GM12878 (cell line): Measurements from ENCODE around the gene MAST2. TPM values are rescaled to one million over a fixed set of nuclear protein-coding genes. Genes with fewer than 3 reads are reported as not detected.
"Not testable (repeated sequence)": the region's sequence is repeated elsewhere in the genome, so short reads cannot be mapped to it uniquely, and the experiment has no call there.

Source experiments
- ATAC-seq: fragments of 200-7000 bp; cut with Tn5 transposase; 3 replicates; pipeline ENCODE4 v1.9.1; 2020; ENCODE audit warnings: mild to moderate bottlenecking, moderate library complexity
- BruUV-seq: library from RNA; stranded (reverse); fragments of 400-500 nt; replicated peaks from 2 replicates; lab custom pipeline; 2021; lab: Mats Ljungman, UMichigan
- CTCF ChIA-PET: fragments of 300-600 bp; sonication (Branson Sonifier 250); formaldehyde crosslinking; extraction: SDS; loops from one replicate; lab custom pipeline; 2021; ENCODE audit warnings: inconsistent platforms; lab: Yijun Ruan, JAX
- POLR2A ChIA-PET: fragments of 350-600 bp; formaldehyde crosslinking; extraction: SDS; loops from one replicate; lab custom pipeline; 2021; ENCODE audit warnings: inconsistent platforms; lab: Charles Lee
- RAD21 ChIA-PET: fragments of 300-600 bp; sonication (Branson Sonifier 250); formaldehyde crosslinking; loops from one replicate; lab custom pipeline; 2023; ENCODE audit warnings: antibody characterized with exemption; ENCODE audit not compliant: unreplicated experiment; lab: Charles Lee
- SMC1A ChIA-PET: fragments of 300-600 bp; sonication (Branson Sonifier 250); formaldehyde crosslinking; loops from one replicate; lab custom pipeline; 2023; ENCODE audit not compliant: unreplicated experiment, uncharacterized antibody; lab: Charles Lee
- DNase-seq: peaks from one replicate; pipeline ENCODE4 v3.0.0-alpha.2; 2011; ENCODE audit warnings: low read depth, low spot score
- FAIRE-seq: peaks from 3 replicates; lab custom pipeline; 2011; peaks lifted over from hg19 to GRCh38; lab: Jason Lieb, UNC
- H2AFZ ChIP-seq: 2 replicates; pipeline ENCODE4 v1.6.0; 2011; ENCODE audit warnings: low read depth, low read length, control low read depth; ENCODE audit not compliant: control insufficient read depth
- H3K27ac ChIP-seq: 2 replicates; pipeline ENCODE4 v1.5.1; 2011; ENCODE audit warnings: control low read depth; ENCODE audit not compliant: control insufficient read depth, insufficient read depth
- H3K27me3 ChIP-seq, 2 experiments: replicated peaks in 1 of 2; 2 replicates each; pipeline versions ENCODE4 v1.6.0 to v1.6.1; 2011; ENCODE audit warnings: low read length in 1 of 2; ENCODE audit not compliant: control insufficient read depth in 2 of 2, insufficient read depth in 2 of 2
- H3K36me3 ChIP-seq, 2 experiments: 2 replicates each; pipeline ENCODE4 v1.5.1; 2011; ENCODE audit warnings: low read length in 1 of 2; ENCODE audit not compliant: control insufficient read depth in 2 of 2, insufficient read depth in 2 of 2
- H3K4me1 ChIP-seq: 2 replicates; pipeline ENCODE4 v1.6.1; 2011; ENCODE audit warnings: mild to moderate bottlenecking, low read length, moderate library complexity, mixed read lengths; ENCODE audit not compliant: control insufficient read depth, insufficient read depth
- H3K4me2 ChIP-seq: 2 replicates; pipeline ENCODE4 v1.6.0; 2011; ENCODE audit warnings: control low read depth; ENCODE audit not compliant: control insufficient read depth, insufficient read depth
- H3K4me3 ChIP-seq: fragments of 200-600 bp; sonication (generic); 2 replicates; pipeline ENCODE4 v1.5.1; 2016
- H3K79me2 ChIP-seq: 2 replicates; pipeline ENCODE4 v1.6.0; 2011; ENCODE audit warnings: low read length; ENCODE audit not compliant: control insufficient read depth, insufficient read depth
- H3K9ac ChIP-seq: 2 replicates; pipeline ENCODE4 v1.8.0; 2011; ENCODE audit warnings: low read length, control low read depth, mixed read lengths; ENCODE audit not compliant: control insufficient read depth, insufficient read depth
- H3K9me3 ChIP-seq: replicated peaks from 3 replicates; pipeline ENCODE4 v1.5.1; 2011; ENCODE audit warnings: mild to moderate bottlenecking, low read length; ENCODE audit not compliant: control insufficient read depth, insufficient read depth
- H4K20me1 ChIP-seq: 2 replicates; pipeline ENCODE4 v1.6.0; 2011; ENCODE audit not compliant: control insufficient read depth, insufficient read depth
- HDAC2 ChIP-seq: fragments of 200-600 bp; sonication (generic); IDR thresholded peaks from 2 replicates; pipeline ENCODE4 v1.6.1; 2017
- ZNF24 ChIP-seq: fragments of 450-650 bp; IDR thresholded peaks from 2 replicates; pipeline ENCODE4 v1.6.1; 2017; ENCODE audit warnings: antibody characterized with exemption, mild to moderate bottlenecking
- WGBS: methylation state at CpG from one replicate; pipeline ENCODE4 v1.1.6; 2016; ENCODE audit warnings: low lambda C conversion rate; ENCODE audit not compliant: insufficient replicate concordance, insufficient coverage; ENCODE audit errors: missing lambda C conversion rate; 5-methylcytosine and 5-hydroxymethylcytosine counted together
- in situ Hi-C: fragments of 300-500 bp; cut with MboI; formaldehyde crosslinking; loops from 9 replicates; pipeline ENCODE4 v1.14.3; 2018; ENCODE audit warnings: mixed read lengths
- intact Hi-C: fragments of 100-400 bp; cut with micrococcal nuclease; formaldehyde crosslinking; loops from one replicate; pipeline ENCODE4 v1.14.2; 2022; ENCODE audit not compliant: unreplicated experiment
- polyA plus RNA-seq, 11 experiments: library from polyadenylated mRNA; depleted of rRNA in 4 of 11; unstranded in 6 of 11; stranded (reverse) in 5 of 11; fragments of >200 nt; fragmentation: Nextera tagmentation in 4 of 11; fragmentation: Illumina TruSeq in 1 of 11; extraction: Ambion mirVana in 4 of 11; extraction: Trizol in 1 of 11; gene quantifications; 1 replicate in 1 of 11; 2 replicates in 10 of 11; pipeline versions ENCODE4 v1.2.1 to v1.2.3, GENCODE V29; 2011 to 2016; ENCODE audit warnings: inconsistent platforms in 2 of 11, missing spikeins in 2 of 11, low read depth in 1 of 11
- total RNA-seq, 4 experiments: library from RNA; depleted of rRNA in 3 of 4; stranded (reverse); fragments of >200 nt in 3 of 4; fragmentation: Illumina TruSeq in 1 of 4; extraction: Trizol in 1 of 4; gene quantifications; 2 replicates each; pipeline versions ENCODE4 v1.2.1 to v1.2.3, GENCODE V29; 2013 to 2021

MAST2 gene
- total and polyA plus RNA-seq, 10 of the 15 experiments (the other 5 are each of a cell fraction or from before 2014, with no cell fraction given) = 1.0 to 28.7 (median 13.8) TPM

DNA sequence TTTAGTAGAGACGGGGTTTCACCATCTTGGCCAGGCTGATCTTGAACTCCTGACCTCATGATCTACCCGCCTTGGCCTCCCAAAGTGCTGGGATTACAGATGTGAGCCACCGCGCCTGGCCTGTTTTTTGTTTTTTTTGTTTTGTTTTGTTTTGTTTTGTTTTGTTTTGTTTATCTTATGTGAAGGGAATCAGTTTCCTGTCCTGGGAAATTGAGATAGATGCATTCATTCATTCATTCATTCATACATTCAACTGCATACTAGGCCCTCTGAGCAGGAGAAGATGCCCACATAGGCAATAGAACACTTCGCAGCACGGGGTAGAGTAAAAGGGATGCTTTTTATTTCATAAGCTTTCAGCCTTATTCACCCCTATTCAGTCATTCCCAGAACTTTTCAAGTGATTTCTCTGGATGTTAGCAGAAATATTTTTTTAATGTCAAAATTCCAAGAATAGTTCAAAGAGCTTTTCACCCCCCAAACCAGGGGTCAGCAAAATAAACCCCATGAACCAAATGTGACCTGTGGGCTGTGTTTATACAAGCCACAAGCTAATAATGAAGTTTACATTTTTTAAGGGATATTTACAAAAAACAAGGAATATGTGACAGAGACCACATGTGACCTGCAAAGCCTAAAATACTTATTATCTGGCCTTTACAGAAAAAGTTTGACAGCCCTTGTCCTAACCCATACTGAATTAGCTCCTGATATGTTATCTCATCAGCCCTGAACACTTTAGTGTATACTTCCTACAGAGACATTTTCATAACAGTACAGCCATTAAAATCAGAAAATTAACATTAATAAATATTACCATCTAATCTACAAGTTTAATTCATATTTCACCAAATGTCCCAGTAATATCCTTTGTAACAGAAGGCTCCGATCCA is 127.1 kb downstream of the MAST2 start:
- ChIA-PET CTCF (interaction anchor here (0.5 kb wide), 1 partner anchor 197 kb away, joined by 4 read pairs; no protein-coding TSS in a partner anchor), SMC1A (interaction anchor here (0.7 to 2.4 kb wide), 3 partner anchors 11 to 59 kb away, joined by 3 to 5 read pairs (median 3); no protein-coding TSS in a partner anchor), POLR2A (no interaction called here), RAD21 (no interaction called here)
- Histone ChIP-seq H3K27me3 (no peaks in the 10 kb centered on the region), H3K4me1 (peaks cover 20% of the 10 kb centered on the region), H3K79me2 (no peaks in the 10 kb centered on the region), H3K36me3 (no peaks in the 10 kb centered on the region), H3K4me2 (no peak overlapping the region), H3K9me3 (no peaks in the 10 kb centered on the region; the same call in 2 of the 3 replicates), H2AFZ (no peak overlapping the region), H3K4me3 (no peak overlapping the region), H3K9ac (no peak overlapping the region), H3K27ac (no peak overlapping the region), H4K20me1 (no peaks in the 10 kb centered on the region)
- WGBS = 93% methylated on average over 7 of the region's 7 CpGs
- intact Hi-C loops = no loop called here
- BruUV-seq = no TSS peak
- FAIRE-seq (no peak), DNase-seq (no peak), ATAC-seq (no peak)
- TF ChIP-seq ZNF24 = peak; percentile 58
- no peak for TF ChIP-seq HDAC2
- in situ Hi-C loops = no loop called here

DNA sequence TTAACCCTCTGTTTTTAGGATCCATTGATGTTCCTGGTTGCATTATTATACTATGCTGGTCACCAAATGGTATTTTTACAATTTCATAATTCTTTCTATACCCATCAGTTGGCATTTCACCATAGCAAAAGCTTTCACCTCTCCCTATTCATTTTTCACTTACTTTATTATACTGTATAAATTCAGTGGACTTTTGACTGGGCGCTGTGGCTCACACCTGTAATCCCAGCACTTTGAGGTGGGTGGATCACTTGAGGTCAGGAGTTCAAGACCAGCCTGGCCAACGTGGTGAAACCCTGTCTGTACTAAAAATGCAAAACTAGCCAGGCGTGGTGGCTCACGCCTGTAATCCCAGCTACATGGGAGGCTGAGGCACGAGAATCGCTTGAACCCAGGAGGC is 128.8 kb downstream of the MAST2 start:
- H3K27me3 ChIP-seq, H3K9ac ChIP-seq, SMC1A ChIA-PET, intact Hi-C loops, H3K4me2 ChIP-seq, RAD21 ChIA-PET, H3K36me3 ChIP-seq, H2AFZ ChIP-seq, BruUV-seq, DNase-seq, H3K27ac ChIP-seq, ATAC-seq, FAIRE-seq, H3K4me3 ChIP-seq, in situ Hi-C loops, CTCF ChIA-PET, H4K20me1 ChIP-seq, POLR2A ChIA-PET, H3K9me3 ChIP-seq, H3K79me2 ChIP-seq: not testable (repeated sequence)
- H3K4me1 ChIP-seq = peaks cover 11% of the 10 kb centered on the region
- 78% methylated on average over 6 of the region's 6 CpGs for whole genome bisulfite sequencing
